Smooth muscle cell (in vitro differentiated cells): ENCODE results near the gene CTXN2. TPM values are rescaled to one million over a fixed set of nuclear protein-coding genes. Genes with fewer than 3 reads are reported as not detected.

ENCODE experiments used
- DNase-seq: peaks from one replicate; lab custom pipeline; 2025; ENCODE audit not compliant: unreplicated experiment; lab: John Stamatoyannopoulos, UW
- H2AFZ ChIP-seq: fragments of 200-600 bp; sonication (generic); 2 replicates; pipeline ENCODE4 v1.6.0; 2016; ENCODE audit warnings: antibody characterized with exemption, low read depth, mild to moderate bottlenecking
- H3F3A ChIP-seq: fragments of 200-600 bp; sonication (generic); 2 replicates; pipeline ENCODE4 v1.6.0; 2017; ENCODE audit warnings: antibody characterized with exemption, low read depth
- H3K27ac ChIP-seq: fragments of 200-600 bp; sonication (generic); 2 replicates; pipeline ENCODE4 v1.5.1; 2016; ENCODE audit warnings: low read depth, mild to moderate bottlenecking
- H3K27me3 ChIP-seq: fragments of 200-600 bp; sonication (generic); 2 replicates; pipeline ENCODE4 v1.6.1; 2016; ENCODE audit warnings: low read depth, mild to moderate bottlenecking
- H3K36me3 ChIP-seq: fragments of 200-600 bp; sonication (generic); 2 replicates; pipeline ENCODE4 v1.5.1; 2016; ENCODE audit warnings: low read depth
- H3K4me1 ChIP-seq: fragments of 200-600 bp; sonication (generic); 2 replicates; pipeline ENCODE4 v1.5.1; 2016; ENCODE audit warnings: low read depth
- H3K4me2 ChIP-seq: fragments of 200-600 bp; sonication (generic); 2 replicates; pipeline ENCODE4 v1.6.0; 2016; ENCODE audit warnings: mild to moderate bottlenecking
- H3K4me3 ChIP-seq: fragments of 200-600 bp; sonication (generic); 2 replicates; pipeline ENCODE4 v1.5.1; 2016; ENCODE audit warnings: mild to moderate bottlenecking
- H3K79me2 ChIP-seq: fragments of 200-600 bp; sonication (generic); 2 replicates; pipeline ENCODE4 v1.6.0; 2016; ENCODE audit warnings: low read depth, mild to moderate bottlenecking
- H3K9ac ChIP-seq: fragments of 200-600 bp; sonication (generic); 2 replicates; pipeline ENCODE4 v1.6.0; 2016; ENCODE audit warnings: low read depth
- H3K9me3 ChIP-seq: fragments of 200-600 bp; sonication (generic); replicated peaks from 2 replicates; pipeline ENCODE4 v1.5.1; 2016; ENCODE audit warnings: low read depth
- H4K20me1 ChIP-seq: fragments of 200-600 bp; sonication (generic); 2 replicates; pipeline ENCODE4 v1.6.0; 2016; ENCODE audit warnings: low read depth
- CTCF ChIP-seq: fragments of 200-600 bp; sonication (generic); IDR thresholded peaks from 2 replicates; pipeline ENCODE4 v1.5.1; 2017; ENCODE audit warnings: borderline replicate concordance, mild to moderate bottlenecking, antibody characterized with exemption; ENCODE audit not compliant: insufficient read depth, poor library complexity, severe bottlenecking
- WGBS: methylation state at CpG from one replicate; pipeline ENCODE4 v1.1.7; 2016; ENCODE audit warnings: low lambda C conversion rate; 5-methylcytosine and 5-hydroxymethylcytosine counted together
- polyA plus RNA-seq: library from polyadenylated mRNA; unstranded; fragments of >200 nt; fragmentation: Nextera tagmentation; extraction: Ambion mirVana; gene quantifications from 2 replicates; pipeline ENCODE4 v1.2.1, GENCODE V29; 2016
- total RNA-seq: library from RNA; depleted of rRNA; stranded (reverse); fragments of >200 nt; gene quantifications from 2 replicates; pipeline ENCODE4 v1.2.3, GENCODE V29; 2014

The CTXN2 gene
- total and polyA plus RNA-seq, 2 experiments from 2014 or later, result not detected

- Histone ChIP-seq H3K4me3 (no peak overlapping the region), H2AFZ (no peak overlapping the region), H3K9me3 (no peaks in the 10 kb centered on the region), H3K36me3 (no peaks in the 10 kb centered on the region), H3K27ac (no peak overlapping the region), H3K4me1 (peaks cover 10% of the 10 kb centered on the region), H3K79me2 (no peaks in the 10 kb centered on the region), H4K20me1 (no peaks in the 10 kb centered on the region), H3K4me2 (no peak overlapping the region), H3K9ac (no peak overlapping the region), H3K27me3 (no peaks in the 10 kb centered on the region), H3F3A (no peaks in the 10 kb centered on the region)
- no peak for TF ChIP-seq CTCF
- DNase-seq, result no peak
Observed at GRCh38 chr15:48147358-48147757, 44.1 kb upstream of the CTXN2 start.

GRCh38 chr15:48149858-48150257, 41.6 kb upstream of the CTXN2 start:
- no peaks in the 10 kb centered on the region for H4K20me1 ChIP-seq
- 69% methylated on average over 4 of the region's 4 CpGs for WGBS
- H3K36me3 ChIP-seq, result no peaks in the 10 kb centered on the region
- H3K79me2 ChIP-seq, result no peaks in the 10 kb centered on the region
- no peaks in the 10 kb centered on the region for H3K9me3 ChIP-seq
- no peak overlapping the region for H3K4me3 ChIP-seq
- no peak overlapping the region for H3K4me2 ChIP-seq
- no peak overlapping the region for H3K27ac ChIP-seq
- no peak overlapping the region for H3K9ac ChIP-seq
- DNase-seq, result no peak
- H3K4me1 ChIP-seq, result no peaks in the 10 kb centered on the region
- H3F3A ChIP-seq, result no peaks in the 10 kb centered on the region
- no peak for TF ChIP-seq CTCF
- no peaks in the 10 kb centered on the region for H3K27me3 ChIP-seq
- no peak overlapping the region for H2AFZ ChIP-seq

- no peaks in the 10 kb centered on the region for H4K20me1 ChIP-seq
- no peak for TF ChIP-seq CTCF
Observed at GRCh38 chr15:48153526-48153925, 37.9 kb upstream of the CTXN2 start.

GRCh38 chr15:48168616-48169015, 22.8 kb upstream of the CTXN2 start:
- Histone ChIP-seq H3K27me3 (no peaks in the 10 kb centered on the region), H3K9me3 (peaks cover 9% of the 10 kb centered on the region), H3K4me1 (no peaks in the 10 kb centered on the region), H3F3A (no peaks in the 10 kb centered on the region), H3K36me3 (no peaks in the 10 kb centered on the region), H2AFZ (no peak overlapping the region), H3K79me2 (peaks cover 9% of the 10 kb centered on the region), H3K27ac (no peak overlapping the region), H3K4me3 (no peak overlapping the region), H3K9ac (no peak overlapping the region), H3K4me2 (no peak overlapping the region), H4K20me1 (no peaks in the 10 kb centered on the region)
- no peak for DNase-seq
- WGBS, result 62% methylated on average over 3 of the region's 3 CpGs
- TF ChIP-seq CTCF, result no peak

More at GRCh38 chr15:48153526-48153925, 37.9 kb upstream of the CTXN2 start:
- H3K9me3 ChIP-seq, result no peaks in the 10 kb centered on the region
- H3K79me2 ChIP-seq, result no peaks in the 10 kb centered on the region
- H3K9ac ChIP-seq, result no peak overlapping the region
- no peaks in the 10 kb centered on the region for H3F3A ChIP-seq
- no peaks in the 10 kb centered on the region for H3K27me3 ChIP-seq
- no peak for DNase-seq
- WGBS, result 92% methylated on average over 2 of the region's 2 CpGs
- no peaks in the 10 kb centered on the region for H3K36me3 ChIP-seq
- no peak overlapping the region for H3K4me3 ChIP-seq
- H3K4me1 ChIP-seq, result no peaks in the 10 kb centered on the region
- no peak overlapping the region for H3K4me2 ChIP-seq
- no peak overlapping the region for H3K27ac ChIP-seq
- no peak overlapping the region for H2AFZ ChIP-seq
